ENCODE data around the gene ADGRG6.

ADGRG6 gene

DNA sequence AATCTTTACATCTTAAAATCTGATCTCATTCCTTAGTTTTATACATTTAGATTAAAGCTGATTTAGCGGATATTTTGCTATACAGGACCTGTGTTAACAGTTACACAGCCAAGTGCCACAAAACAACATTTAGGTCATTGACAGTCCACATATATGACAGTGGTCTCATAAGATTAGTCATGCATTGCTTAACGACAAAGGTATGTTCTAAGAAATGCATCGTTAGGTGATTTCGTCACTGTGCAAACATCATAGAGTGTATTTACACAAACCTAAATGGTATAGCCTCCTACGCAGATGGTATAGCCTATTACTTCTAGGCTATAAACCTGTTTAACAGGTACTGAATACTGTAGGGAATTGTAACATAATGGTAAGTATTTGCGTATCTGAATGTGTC is 21.6 kb downstream of the ADGRG6 start (continued):
- TF ChIP-seq EGR2 (tag by site-specific recombination; IDR thresholded peaks at IDR 0.05; ENCODE audit: low read depth) (peak; percentile 55; the same call in 1 of the 2 replicates), TSHZ1 (tag by site-specific recombination; IDR thresholded peaks at IDR 0.05; ENCODE audit: borderline replicate concordance) (peak; percentile 98), TRIM28 (IDR thresholded peaks at IDR 0.05; ENCODE audit: borderline replicate concordance, low read length) (peak; percentile 85; the same call in 1 of the 2 replicates), ZNF596 (tag by site-specific recombination; IDR thresholded peaks at IDR 0.05) (no peak), ZNF707 (tag by site-specific recombination; IDR thresholded peaks at IDR 0.05) (no peak), ZNF600 (tag by site-specific recombination; IDR thresholded peaks at IDR 0.05) (no peak), ZNF335 (tag by site-specific recombination; conservative IDR thresholded peaks at IDR 0.05) (0 out of 2 replicates have a peak, but pooled peaks have one; percentile 25), ZNF561 (tag by site-specific recombination; IDR thresholded peaks at IDR 0.05; ENCODE audit: borderline replicate concordance) (peak; percentile 66; the same call in 1 of the 2 replicates), ZNF747 (tag by site-specific recombination; IDR thresholded peaks at IDR 0.05) (no peak), ZNF626 (tag by site-specific recombination; IDR thresholded peaks at IDR 0.05) (no peak), ZNF423 (tag by site-specific recombination; IDR thresholded peaks at IDR 0.05) (no peak), ZNF473 (tag by site-specific recombination; IDR thresholded peaks at IDR 0.05) (no peak), KLF1 (tag by site-specific recombination; IDR thresholded peaks at IDR 0.05) (peak; percentile 31; the same call in 1 of the 2 replicates), ZNF433 (tag by site-specific recombination; IDR thresholded peaks at IDR 0.05; ENCODE audit: low read depth) (no peak), ZSCAN5A (tag by site-specific recombination; IDR thresholded peaks at IDR 0.05) (no peak), ZNF24 (tag by site-specific recombination; IDR thresholded peaks at IDR 0.05) (peak; percentile 95), ZNF654 (tag by site-specific recombination; IDR thresholded peaks at IDR 0.05; ENCODE audit: low read depth) (no peak), ZNF391 (tag by site-specific recombination; IDR thresholded peaks at IDR 0.05; ENCODE audit: borderline replicate concordance, low read depth) (peak; percentile 94), BCL11B (tag by site-specific recombination; IDR thresholded peaks at IDR 0.05; ENCODE audit: low read depth) (no peak), KLF16 (tag by site-specific recombination; IDR thresholded peaks at IDR 0.05) (peak; percentile 44), ZSCAN30 (tag by site-specific recombination; IDR thresholded peaks at IDR 0.05) (peak; percentile 54; the same call in 1 of the 2 replicates), TCF7L2 (IDR thresholded peaks at IDR 0.05; ENCODE audit: borderline replicate concordance, low read depth, low read length) (no peak), HOXA7 (CRISPR knock-in tag; IDR thresholded peaks at IDR 0.05; ENCODE audit: borderline replicate concordance) (no peak), ZNF624 (tag by site-specific recombination; IDR thresholded peaks at IDR 0.05) (no peak), ZBTB21 (tag by site-specific recombination; IDR thresholded peaks at IDR 0.05) (peak; percentile 88), BCL6B (tag by site-specific recombination; IDR thresholded peaks at IDR 0.05) (peak; percentile 82; the same call in 1 of the 2 replicates)
- TF ChIP-seq, protein P1, sequence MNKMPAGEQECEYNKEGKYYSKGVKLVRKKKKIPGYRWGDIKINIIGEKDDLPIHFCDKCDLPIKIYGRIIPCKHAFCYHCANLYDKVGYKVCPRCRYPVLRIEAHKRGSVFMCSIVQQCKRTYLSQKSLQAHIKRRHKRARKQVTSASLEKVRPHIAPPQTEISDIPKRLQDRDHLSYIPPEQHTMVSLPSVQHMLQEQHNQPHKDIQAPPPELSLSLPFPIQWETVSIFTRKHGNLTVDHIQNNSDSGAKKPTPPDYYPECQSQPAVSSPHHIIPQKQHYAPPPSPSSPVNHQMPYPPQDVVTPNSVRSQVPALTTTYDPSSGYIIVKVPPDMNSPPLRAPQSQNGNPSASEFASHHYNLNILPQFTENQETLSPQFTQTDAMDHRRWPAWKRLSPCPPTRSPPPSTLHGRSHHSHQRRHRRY (tag by site-specific recombination; IDR thresholded peaks at IDR 0.05), result no peak
- TF ChIP-seq, protein P2, sequence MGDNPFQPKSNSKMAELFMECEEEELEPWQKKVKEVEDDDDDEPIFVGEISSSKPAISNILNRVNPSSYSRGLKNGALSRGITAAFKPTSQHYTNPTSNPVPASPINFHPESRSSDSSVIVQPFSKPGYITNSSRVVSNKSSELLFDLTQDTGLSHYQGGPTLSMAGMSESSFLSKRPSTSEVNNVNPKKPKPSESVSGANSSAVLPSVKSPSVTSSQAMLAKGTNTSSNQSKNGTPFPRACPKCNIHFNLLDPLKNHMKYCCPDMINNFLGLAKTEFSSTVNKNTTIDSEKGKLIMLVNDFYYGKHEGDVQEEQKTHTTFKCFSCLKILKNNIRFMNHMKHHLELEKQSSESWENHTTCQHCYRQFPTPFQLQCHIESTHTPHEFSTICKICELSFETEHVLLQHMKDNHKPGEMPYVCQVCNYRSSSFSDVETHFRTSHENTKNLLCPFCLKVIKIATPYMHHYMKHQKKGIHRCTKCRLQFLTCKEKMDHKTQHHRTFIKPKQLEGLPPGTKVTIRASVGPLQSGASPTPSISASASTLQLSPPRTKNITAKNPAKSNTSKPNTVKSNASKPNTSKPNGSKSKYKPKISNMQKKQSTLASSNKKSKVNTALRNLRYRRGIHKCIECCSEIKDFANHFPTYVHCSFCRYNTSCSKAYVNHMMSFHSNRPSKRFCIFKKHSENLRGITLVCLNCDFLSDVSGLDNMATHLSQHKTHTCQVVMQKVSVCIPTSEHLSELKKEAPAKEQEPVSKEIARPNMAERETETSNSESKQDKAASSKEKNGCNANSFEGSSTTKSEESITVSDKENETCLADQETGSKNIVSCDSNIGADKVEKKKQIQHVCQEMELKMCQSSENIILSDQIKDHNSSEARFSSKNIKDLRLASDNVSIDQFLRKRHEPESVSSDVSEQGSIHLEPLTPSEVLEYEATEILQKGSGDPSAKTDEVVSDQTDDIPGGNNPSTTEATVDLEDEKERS (tag by site-specific recombination; IDR thresholded peaks at IDR 0.05), result no peak; the same call in 1 of the 2 replicates
- TF ChIP-seq, protein P3, sequence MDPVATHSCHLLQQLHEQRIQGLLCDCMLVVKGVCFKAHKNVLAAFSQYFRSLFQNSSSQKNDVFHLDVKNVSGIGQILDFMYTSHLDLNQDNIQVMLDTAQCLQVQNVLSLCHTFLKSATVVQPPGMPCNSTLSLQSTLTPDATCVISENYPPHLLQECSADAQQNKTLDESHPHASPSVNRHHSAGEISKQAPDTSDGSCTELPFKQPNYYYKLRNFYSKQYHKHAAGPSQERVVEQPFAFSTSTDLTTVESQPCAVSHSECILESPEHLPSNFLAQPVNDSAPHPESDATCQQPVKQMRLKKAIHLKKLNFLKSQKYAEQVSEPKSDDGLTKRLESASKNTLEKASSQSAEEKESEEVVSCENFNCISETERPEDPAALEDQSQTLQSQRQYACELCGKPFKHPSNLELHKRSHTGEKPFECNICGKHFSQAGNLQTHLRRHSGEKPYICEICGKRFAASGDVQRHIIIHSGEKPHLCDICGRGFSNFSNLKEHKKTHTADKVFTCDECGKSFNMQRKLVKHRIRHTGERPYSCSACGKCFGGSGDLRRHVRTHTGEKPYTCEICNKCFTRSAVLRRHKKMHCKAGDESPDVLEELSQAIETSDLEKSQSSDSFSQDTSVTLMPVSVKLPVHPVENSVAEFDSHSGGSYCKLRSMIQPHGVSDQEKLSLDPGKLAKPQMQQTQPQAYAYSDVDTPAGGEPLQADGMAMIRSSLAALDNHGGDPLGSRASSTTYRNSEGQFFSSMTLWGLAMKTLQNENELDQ (tag by site-specific recombination; IDR thresholded peaks at IDR 0.05; ENCODE audit: low read depth), result no peak
